IPS-18a (cell line): Measurements from ENCODE around the gene CCDC146.

Source experiments
- H3K27ac ChIP-seq: one replicate; pipeline ENCODE4 v1.5.1; 2013; ENCODE audit warnings: low read length
- H3K27me3 ChIP-seq: one replicate; pipeline ENCODE4 v1.6.1; 2013; ENCODE audit warnings: mild to moderate bottlenecking, low read length; ENCODE audit not compliant: control insufficient read depth, insufficient read depth
- H3K36me3 ChIP-seq: one replicate; pipeline ENCODE4 v1.6.1; 2013; ENCODE audit warnings: low read depth, low read length; ENCODE audit not compliant: control insufficient read depth
- H3K4me1 ChIP-seq: one replicate; pipeline ENCODE4 v1.6.1; 2013; ENCODE audit warnings: low read depth, low read length; ENCODE audit not compliant: control insufficient read depth
- H3K4me3 ChIP-seq: one replicate; pipeline ENCODE4 v1.5.1; 2013; ENCODE audit warnings: low read length
- H3K9ac ChIP-seq: one replicate; pipeline ENCODE4 v1.6.1; 2013; ENCODE audit warnings: mild to moderate bottlenecking, low read length, moderate library complexity
- H3K9me3 ChIP-seq: one replicate; pipeline ENCODE4 v1.6.1; 2013; ENCODE audit warnings: low read depth, low read length; ENCODE audit not compliant: control insufficient read depth

The CCDC146 gene

GRCh38 chr7:77309714-77310220 is 187.4 kb downstream of the CCDC146 start:
- no peaks in the 10 kb centered on the region for H3K9me3 ChIP-seq
- H3K9ac ChIP-seq: no peak overlapping the region
- H3K4me3 ChIP-seq: no peak overlapping the region
- H3K27me3 ChIP-seq: no peaks in the 10 kb centered on the region
- H3K36me3 ChIP-seq: no peaks in the 10 kb centered on the region
- H3K4me1 ChIP-seq: no peaks in the 10 kb centered on the region
- no peak overlapping the region for H3K27ac ChIP-seq

DNA sequence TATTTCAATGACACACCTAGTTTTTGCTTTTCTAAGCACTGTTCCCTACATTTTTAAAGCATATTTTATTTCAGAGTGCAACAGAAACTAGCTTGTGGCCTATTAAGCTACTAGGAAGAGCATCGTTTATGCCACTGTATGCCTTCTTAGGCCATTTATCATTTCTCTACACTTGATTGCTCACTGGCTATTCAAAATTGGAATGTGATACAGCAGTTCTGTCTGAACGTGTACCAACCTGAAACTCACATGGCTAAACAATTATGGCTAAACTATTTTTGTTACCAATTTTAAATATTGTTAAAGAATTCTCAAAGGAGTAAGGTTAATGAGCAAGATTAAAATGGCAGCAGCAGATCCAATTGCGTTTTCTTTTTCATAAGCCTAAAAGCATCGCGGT is 188.6 kb downstream of the CCDC146 start:
- H3K9ac ChIP-seq: no peak overlapping the region
- H3K4me1 ChIP-seq: no peaks in the 10 kb centered on the region
- H3K9me3 ChIP-seq: no peaks in the 10 kb centered on the region
- no peak overlapping the region for H3K4me3 ChIP-seq
- H3K27me3 ChIP-seq: no peaks in the 10 kb centered on the region
- H3K36me3 ChIP-seq: no peaks in the 10 kb centered on the region
- H3K27ac ChIP-seq: no peak overlapping the region

DNA sequence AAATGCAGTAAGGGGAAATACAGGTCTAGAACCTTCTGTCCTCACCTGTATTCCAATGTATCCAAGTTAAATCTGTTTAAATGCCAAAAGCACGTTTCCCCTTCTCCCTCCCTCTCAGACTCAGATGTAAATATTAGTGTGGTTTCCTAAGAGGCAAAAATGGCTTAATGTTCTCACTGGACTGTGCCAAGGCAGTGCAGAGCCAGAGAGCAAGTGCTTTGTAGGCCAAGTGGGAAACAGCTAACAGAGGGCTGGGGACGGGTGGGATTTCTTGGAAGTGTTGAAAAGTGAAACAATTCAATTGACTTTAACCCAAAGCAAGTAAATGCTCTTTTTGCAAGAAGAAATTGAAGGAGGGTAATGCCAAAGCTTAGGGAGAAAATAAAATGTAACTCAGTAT is 190.7 kb downstream of the CCDC146 start:
- no peaks in the 10 kb centered on the region for H3K27me3 ChIP-seq
- H3K36me3 ChIP-seq: no peaks in the 10 kb centered on the region
- H3K9ac ChIP-seq: no peak overlapping the region
- H3K27ac ChIP-seq: no peak overlapping the region
- no peaks in the 10 kb centered on the region for H3K9me3 ChIP-seq
- H3K4me3 ChIP-seq: no peak overlapping the region
- no peaks in the 10 kb centered on the region for H3K4me1 ChIP-seq

DNA sequence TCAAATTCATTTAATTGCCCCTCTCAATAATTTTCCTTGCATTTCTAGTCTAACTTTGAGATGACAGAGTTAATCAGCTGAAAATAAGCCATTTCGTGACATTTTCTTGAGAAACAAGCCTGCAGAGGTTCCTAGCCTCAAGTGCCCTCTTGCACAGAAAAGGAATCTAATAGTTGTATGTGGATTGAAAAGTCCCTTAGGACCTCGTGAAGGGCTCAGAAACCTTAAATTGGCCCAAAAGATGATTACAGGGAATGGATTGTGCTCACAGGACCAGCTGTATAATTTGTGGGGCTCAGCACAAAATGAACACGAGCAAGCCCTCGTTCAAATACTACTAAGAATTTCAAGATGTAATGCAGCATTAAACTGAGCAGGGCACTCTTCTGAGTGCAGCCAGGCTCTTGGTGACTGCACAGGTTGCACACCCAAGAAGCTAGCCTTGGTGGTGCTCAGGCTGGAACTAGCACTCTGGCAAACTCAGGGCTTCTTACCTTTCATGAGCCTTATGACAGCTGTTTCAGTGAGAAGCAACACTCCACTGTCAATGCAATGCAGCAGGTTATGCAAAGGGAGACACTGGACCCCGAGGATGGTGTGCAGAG is 191.6 kb downstream of the CCDC146 start:
- H3K27ac ChIP-seq: no peak overlapping the region
- no peaks in the 10 kb centered on the region for H3K9me3 ChIP-seq
- H3K36me3 ChIP-seq: no peaks in the 10 kb centered on the region
- no peak overlapping the region for H3K4me3 ChIP-seq
- no peaks in the 10 kb centered on the region for H3K27me3 ChIP-seq
- no peak overlapping the region for H3K9ac ChIP-seq
- H3K4me1 ChIP-seq: no peaks in the 10 kb centered on the region

DNA sequence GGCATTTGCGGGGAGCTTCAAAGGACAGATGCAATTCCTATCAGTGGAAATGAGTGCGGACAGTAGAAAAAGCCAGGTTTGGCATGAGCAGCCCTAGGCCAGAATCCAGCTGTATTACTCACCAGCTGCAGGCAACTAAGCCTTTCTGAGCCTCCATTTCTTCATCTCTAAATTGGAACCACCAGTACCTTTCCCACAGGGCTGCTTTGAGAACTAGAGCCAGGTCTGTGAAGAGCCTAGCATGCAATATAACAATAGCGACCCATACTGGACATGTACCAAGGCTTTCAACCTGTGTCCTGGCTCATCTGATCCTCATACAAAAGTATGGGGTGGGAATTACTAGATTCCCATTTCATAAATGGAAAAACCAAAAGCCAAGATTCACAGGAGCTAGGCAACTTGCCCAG is 192.8 kb downstream of the CCDC146 start:
- H3K4me1 ChIP-seq: no peaks in the 10 kb centered on the region

DNA sequence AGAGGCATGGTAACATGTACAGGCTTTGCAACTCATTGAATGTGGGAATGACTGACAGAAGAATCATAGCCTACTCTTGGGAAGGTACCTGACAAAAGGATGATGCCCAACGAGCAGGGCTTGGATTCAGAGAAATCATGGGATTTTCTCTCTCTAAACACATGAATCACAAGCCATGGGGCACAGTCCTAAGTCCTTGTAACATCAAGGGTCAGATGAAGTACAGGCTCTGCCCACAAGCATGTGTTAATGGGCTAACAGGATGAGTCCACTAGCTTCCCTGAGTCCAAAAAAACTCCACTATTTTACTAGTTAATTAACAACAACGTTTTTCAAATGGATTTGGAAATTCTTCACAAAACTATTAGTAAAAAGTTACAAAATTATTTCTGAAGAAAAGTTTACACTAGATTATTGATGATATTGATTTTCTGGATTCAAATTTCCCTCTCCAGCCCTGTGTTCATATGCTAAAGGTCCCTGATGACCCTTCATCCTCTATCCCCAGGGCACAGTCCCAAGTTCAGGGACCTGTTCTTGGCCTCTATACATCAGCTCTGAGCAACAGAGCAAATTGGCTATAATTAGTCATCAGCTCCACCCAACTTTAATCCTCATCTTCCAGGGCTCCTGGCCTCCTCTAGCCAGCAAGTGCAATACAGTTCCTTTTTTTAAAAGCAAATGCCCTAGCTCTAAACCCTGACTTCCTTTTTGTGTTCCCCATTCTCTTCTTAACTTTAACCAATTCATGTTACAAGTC is 194.0 kb downstream of the CCDC146 start:
- no peaks in the 10 kb centered on the region for H3K27me3 ChIP-seq

More for the DNA sequence above, 192.8 kb downstream of the CCDC146 start:
- Histone ChIP-seq H3K4me3 (no peak overlapping the region), H3K9ac (no peak overlapping the region), H3K36me3 (no peaks in the 10 kb centered on the region), H3K9me3 (no peaks in the 10 kb centered on the region), H3K27me3 (no peaks in the 10 kb centered on the region), H3K27ac (no peak overlapping the region)

DNA sequence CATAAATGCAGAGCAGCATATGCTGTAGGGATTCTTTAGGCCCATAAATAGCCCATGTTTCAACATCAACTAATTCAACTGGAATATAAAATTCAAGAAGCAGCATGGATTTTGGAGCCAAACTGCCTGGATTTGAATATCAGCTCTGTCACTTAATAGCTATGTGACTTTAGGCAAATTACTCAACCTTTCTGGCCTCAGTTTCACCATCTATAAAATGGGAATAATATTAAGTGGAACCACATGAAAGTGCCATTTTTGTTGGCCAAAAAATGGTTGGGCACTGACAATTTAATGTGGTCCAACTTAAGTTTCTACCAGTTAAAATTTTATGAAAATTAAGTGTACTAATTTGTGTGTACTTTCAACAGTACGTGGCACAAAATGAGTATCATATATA is 195.6 kb downstream of the CCDC146 start:
- H3K9me3 ChIP-seq: no peaks in the 10 kb centered on the region
- no peaks in the 10 kb centered on the region for H3K36me3 ChIP-seq
- no peaks in the 10 kb centered on the region for H3K27me3 ChIP-seq
- no peak overlapping the region for H3K4me3 ChIP-seq
- no peak overlapping the region for H3K9ac ChIP-seq
- no peaks in the 10 kb centered on the region for H3K4me1 ChIP-seq
- no peak overlapping the region for H3K27ac ChIP-seq

More for the DNA sequence above, 194.0 kb downstream of the CCDC146 start:
- Histone ChIP-seq H3K27ac (no peak overlapping the region), H3K36me3 (no peaks in the 10 kb centered on the region), H3K9ac (no peak overlapping the region), H3K4me1 (no peaks in the 10 kb centered on the region), H3K4me3 (no peak overlapping the region), H3K9me3 (no peaks in the 10 kb centered on the region)

DNA sequence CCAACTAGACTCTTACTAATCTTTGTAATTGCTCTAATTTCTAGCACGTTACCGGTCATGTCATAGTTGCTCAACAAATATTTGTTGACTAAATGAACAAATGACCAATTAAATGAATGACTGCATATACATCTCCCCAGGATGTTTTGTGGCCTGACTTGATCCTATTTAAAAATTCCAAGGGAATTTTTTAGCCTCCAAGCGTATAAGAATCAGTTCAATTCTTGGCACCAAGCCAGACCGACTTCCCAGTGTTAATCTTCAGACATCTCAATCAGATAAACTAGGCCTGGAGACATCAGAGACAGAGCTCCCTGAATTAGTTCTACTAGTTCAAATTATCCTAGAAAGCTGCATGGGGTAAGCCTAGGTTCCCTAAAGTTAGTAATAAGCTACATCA is 197.7 kb downstream of the CCDC146 start:
- no peak overlapping the region for H3K4me3 ChIP-seq
- H3K36me3 ChIP-seq: no peaks in the 10 kb centered on the region

DNA sequence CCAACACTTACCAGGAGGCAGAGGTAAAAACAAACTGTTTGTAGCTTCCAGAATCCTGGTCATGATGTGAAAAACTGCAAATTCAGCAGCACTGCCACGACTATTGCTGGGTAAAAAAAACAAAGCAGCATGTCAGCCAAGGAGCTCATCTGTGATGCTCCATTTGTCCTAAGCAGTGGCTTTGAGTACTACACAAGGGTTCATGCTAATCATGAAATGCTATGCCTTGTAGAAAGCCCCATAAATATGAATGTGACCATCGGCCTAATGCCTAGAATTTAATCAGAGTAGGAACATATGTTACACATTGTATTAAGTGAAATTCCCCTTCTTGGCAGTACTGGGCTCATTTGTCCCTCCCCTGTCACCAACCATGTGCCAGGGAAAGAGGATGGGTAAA is 198.3 kb downstream of the CCDC146 start:
- no peak overlapping the region for H3K27ac ChIP-seq
- H3K4me1 ChIP-seq: no peaks in the 10 kb centered on the region

More for the DNA sequence above, 197.7 kb downstream of the CCDC146 start:
- no peaks in the 10 kb centered on the region for H3K4me1 ChIP-seq
- H3K27me3 ChIP-seq: no peaks in the 10 kb centered on the region
- H3K9ac ChIP-seq: no peak overlapping the region
- no peak overlapping the region for H3K27ac ChIP-seq
- H3K9me3 ChIP-seq: no peaks in the 10 kb centered on the region

DNA sequence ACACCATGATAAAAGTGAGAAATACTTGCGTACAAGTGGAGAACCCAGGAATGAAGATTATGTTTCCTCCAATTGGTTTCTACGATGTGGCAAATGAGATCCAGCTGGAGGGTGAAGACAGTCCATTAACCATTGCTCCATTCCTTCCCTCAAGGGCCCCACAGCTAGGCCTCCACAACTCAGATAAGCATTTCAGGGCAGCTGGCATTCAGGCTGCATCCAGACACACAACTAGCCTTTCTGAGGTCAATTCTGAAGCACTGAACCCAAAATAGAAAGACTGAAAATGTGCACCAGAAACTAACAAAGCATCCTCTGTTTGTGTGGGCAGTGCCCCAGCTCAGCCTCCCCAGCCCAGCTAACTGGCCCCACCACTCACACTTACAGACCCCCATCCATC is 198.9 kb downstream of the CCDC146 start:
- H3K9ac ChIP-seq: no peak overlapping the region
- H3K27me3 ChIP-seq: no peaks in the 10 kb centered on the region
- H3K9me3 ChIP-seq: no peaks in the 10 kb centered on the region
- H3K4me1 ChIP-seq: no peaks in the 10 kb centered on the region
- H3K36me3 ChIP-seq: no peaks in the 10 kb centered on the region
- H3K27ac ChIP-seq: no peak overlapping the region
- H3K4me3 ChIP-seq: no peak overlapping the region

More for the DNA sequence above, 198.3 kb downstream of the CCDC146 start:
- no peak overlapping the region for H3K9ac ChIP-seq
- no peaks in the 10 kb centered on the region for H3K36me3 ChIP-seq
- no peaks in the 10 kb centered on the region for H3K9me3 ChIP-seq
- H3K4me3 ChIP-seq: no peak overlapping the region
- H3K27me3 ChIP-seq: no peaks in the 10 kb centered on the region

- H3K27ac ChIP-seq: no peak overlapping the region
Measured at GRCh38 chr7:77326131-77326530, 203.7 kb downstream of the CCDC146 start.

More at GRCh38 chr7:77326131-77326530, 203.7 kb downstream of the CCDC146 start:
- Histone ChIP-seq H3K4me1 (no peaks in the 10 kb centered on the region), H3K36me3 (no peaks in the 10 kb centered on the region), H3K9me3 (no peaks in the 10 kb centered on the region), H3K27me3 (no peaks in the 10 kb centered on the region), H3K9ac (no peak overlapping the region), H3K4me3 (no peak overlapping the region)
